ENCODE results near the gene RPP14.

- no peak for TF ChIP-seq CTCF (conservative IDR thresholded peaks at IDR 0.05; ENCODE audit: low read depth, low read length)
- TF ChIP-seq CEBPB (IDR thresholded peaks at IDR 0.05; ENCODE audit: low read depth, low read length) = peak; percentile 81
- TF ChIP-seq CHD1 (IDR thresholded peaks at IDR 0.05; ENCODE audit: low read depth, low read length) = no peak
- TF ChIP-seq POLR2A (IDR thresholded peaks at IDR 0.05; ENCODE audit: low read depth, low read length) = no peak
- TF ChIP-seq RAD21 (IDR thresholded peaks at IDR 0.05; ENCODE audit: low read length) = no peak
- TF ChIP-seq, protein P1, sequence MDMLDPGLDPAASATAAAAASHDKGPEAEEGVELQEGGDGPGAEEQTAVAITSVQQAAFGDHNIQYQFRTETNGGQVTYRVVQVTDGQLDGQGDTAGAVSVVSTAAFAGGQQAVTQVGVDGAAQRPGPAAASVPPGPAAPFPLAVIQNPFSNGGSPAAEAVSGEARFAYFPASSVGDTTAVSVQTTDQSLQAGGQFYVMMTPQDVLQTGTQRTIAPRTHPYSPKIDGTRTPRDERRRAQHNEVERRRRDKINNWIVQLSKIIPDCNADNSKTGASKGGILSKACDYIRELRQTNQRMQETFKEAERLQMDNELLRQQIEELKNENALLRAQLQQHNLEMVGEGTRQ (IDR thresholded peaks at IDR 0.05; ENCODE audit: low read depth, low read length) = no peak
Measured at GRCh38 chr3:58271901-58272501, 34.0 kb upstream of the RPP14 start.
